Coronary artery (tissue), 2 donors: ENCODE measurements around the gene CLIC6.

Experiments
- DNase-seq: peaks from one replicate; pipeline ENCODE4 v3.0.0-alpha.2; 2017; ENCODE audit warnings: low spot score
- H3K27ac ChIP-seq, 2 donors: fragments of 200-600 bp; sonication (generic); one replicate each; pipeline ENCODE4 v1.5.1; 2016 to 2019
- H3K4me3 ChIP-seq: fragments of 200-600 bp; sonication (generic); 2 replicates; pipeline ENCODE4 v1.5.1; 2016; ENCODE audit warnings: mild to moderate bottlenecking, moderate library complexity
- TF ChIP-seq, protein P1 (sequence below): fragments of 200-600 bp; sonication (generic); IDR thresholded peaks from one replicate; pipeline ENCODE4 v1.5.1; 2019; ENCODE audit warnings: antibody characterized with exemption

Gene CLIC6

DNA sequence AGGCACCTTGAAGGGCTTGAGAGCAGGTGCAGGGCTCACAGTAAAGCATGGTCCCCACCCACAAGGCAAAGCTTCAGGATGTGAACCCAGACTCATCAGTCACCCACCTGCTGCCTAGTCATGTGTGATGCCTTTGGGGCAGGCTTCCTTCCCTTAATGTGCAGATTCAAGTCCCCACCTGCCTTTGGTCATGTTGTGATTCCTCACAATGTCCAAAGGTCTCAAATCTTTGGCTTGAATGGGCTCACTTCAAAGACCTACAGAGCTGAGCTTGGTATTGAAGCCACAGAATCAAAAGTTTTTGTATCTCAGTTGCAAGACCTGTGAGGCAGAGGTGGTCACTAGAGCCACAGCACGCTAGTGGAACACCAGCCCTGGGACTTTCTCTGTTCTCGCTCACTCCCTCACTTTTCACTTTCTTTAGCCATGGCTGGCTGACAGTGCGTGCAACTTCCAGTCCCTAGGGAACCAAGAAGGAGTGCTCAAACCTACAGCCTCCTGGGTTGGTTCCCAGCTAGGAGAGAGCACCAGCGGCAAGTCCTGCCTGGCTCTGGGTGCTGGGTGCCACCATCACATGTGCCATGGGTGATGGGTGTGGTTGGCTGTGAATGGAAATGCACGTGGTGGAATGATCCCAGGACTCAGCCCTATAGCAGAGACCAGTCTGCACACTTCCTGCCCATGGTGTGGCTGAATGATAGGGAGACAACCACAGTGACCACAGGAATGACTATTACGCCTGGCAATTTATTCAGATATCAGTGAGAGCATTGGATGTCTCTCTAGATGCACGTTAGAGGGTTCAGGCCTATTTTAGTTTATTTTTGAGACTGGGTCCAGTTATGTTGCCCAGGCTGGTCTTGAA is 26.4 kb upstream of the CLIC6 start:
- no peak overlapping the region for H3K4me3 ChIP-seq
- TF ChIP-seq, protein P1, sequence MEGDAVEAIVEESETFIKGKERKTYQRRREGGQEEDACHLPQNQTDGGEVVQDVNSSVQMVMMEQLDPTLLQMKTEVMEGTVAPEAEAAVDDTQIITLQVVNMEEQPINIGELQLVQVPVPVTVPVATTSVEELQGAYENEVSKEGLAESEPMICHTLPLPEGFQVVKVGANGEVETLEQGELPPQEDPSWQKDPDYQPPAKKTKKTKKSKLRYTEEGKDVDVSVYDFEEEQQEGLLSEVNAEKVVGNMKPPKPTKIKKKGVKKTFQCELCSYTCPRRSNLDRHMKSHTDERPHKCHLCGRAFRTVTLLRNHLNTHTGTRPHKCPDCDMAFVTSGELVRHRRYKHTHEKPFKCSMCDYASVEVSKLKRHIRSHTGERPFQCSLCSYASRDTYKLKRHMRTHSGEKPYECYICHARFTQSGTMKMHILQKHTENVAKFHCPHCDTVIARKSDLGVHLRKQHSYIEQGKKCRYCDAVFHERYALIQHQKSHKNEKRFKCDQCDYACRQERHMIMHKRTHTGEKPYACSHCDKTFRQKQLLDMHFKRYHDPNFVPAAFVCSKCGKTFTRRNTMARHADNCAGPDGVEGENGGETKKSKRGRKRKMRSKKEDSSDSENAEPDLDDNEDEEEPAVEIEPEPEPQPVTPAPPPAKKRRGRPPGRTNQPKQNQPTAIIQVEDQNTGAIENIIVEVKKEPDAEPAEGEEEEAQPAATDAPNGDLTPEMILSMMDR, result no peak
- H3K27ac ChIP-seq, result no peak overlapping the region
- peak; percentile 52 for DNase-seq

DNA sequence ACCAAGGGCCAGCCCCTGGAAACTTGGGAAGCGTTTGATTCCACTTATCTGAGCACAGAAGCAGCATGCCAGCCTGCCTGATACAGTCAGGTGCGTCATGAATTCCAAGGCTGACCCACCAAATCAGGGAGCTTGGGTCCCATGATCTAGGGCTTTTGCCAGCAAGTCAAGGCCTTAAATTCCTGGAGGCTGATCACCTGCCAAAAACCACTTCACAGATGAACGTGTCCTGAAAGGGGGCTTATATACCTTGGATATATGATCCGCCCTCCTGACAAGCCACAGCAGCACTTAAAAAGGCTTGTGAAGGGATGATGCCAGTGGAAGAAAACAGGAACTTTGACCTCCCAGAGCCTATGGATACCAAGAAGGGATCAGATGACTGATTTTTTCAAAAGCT is 24.0 kb upstream of the CLIC6 start:
- no peak overlapping the region for H3K4me3 ChIP-seq
- H3K27ac ChIP-seq, result no peak overlapping the region
- DNase-seq, result peak; percentile 45
- TF ChIP-seq, protein P1, result no peak

DNA sequence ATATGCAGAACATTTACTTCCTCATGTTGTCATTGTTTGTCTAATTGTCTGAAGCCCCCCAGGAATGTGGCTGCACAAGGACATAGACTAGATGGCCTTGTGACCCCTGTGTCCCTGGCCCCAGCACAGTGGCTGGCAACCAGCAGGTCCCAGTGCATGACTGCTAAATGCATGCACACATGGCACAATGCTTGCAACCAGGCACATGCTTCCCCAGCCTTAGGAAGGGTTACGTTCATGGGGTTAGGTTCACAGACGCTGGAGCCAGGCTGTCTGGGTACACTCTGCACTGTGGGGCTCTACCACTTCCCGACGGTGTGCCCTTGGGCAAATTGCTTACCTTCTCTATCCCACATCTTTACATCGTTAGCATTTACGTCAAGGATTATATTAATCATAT is 21.2 kb upstream of the CLIC6 start:
- no peak overlapping the region for H3K4me3 ChIP-seq
- peak; percentile 46 for DNase-seq
- TF ChIP-seq, protein P1, result no peak
- no peak overlapping the region for H3K27ac ChIP-seq

DNA sequence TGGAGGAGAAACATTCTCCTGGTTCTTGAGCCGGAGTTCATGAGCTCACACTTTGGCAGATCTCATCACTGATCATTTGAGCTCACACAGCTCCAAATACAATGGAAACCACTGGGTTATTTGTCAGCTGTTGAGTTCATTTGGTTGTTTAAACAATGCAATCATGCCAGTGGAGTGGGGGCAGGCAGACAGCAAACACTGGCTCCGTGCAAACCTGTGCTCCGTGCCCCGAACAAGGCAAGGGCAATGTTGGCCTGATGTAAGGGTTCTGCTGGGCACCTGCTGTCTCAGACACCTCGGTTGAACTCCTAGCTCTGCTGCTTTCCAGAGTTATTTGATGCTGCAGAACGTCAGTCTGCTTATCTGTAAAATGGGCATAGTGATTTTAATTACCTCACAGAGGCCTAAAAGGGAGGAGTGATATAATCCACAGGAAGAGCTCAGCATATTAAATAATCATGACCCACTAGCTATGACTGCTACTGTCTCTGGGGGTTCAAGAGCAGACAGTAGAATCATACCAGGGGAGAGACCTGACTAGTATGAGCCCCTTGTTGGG is 20.0 kb upstream of the CLIC6 start:
- no peak for DNase-seq
- H3K27ac ChIP-seq, result no peak overlapping the region
- no peak overlapping the region for H3K4me3 ChIP-seq
- TF ChIP-seq, protein P1, result no peak

DNA sequence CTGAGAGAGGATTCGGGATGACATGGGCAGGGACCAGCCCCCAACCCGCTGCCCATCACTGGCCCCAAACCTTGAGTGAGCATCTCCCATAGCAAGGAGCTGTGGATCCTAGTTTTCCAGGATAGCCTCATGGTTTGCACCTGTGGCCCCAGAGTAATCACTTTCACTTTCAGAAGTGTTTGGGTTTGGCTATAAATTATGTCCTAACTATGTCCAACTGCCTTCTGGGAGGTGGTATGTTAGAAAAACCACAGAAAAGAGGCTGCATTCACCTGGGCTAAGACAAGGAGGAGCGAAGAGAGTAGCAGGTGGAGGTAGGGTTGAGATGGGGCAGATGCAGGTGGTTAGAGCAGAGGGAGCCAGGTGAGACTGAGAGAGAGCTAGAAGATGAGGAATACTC is 19.4 kb upstream of the CLIC6 start:
- DNase-seq, result peak; percentile 28
- no peak overlapping the region for H3K4me3 ChIP-seq
- TF ChIP-seq, protein P1, result no peak

DNA sequence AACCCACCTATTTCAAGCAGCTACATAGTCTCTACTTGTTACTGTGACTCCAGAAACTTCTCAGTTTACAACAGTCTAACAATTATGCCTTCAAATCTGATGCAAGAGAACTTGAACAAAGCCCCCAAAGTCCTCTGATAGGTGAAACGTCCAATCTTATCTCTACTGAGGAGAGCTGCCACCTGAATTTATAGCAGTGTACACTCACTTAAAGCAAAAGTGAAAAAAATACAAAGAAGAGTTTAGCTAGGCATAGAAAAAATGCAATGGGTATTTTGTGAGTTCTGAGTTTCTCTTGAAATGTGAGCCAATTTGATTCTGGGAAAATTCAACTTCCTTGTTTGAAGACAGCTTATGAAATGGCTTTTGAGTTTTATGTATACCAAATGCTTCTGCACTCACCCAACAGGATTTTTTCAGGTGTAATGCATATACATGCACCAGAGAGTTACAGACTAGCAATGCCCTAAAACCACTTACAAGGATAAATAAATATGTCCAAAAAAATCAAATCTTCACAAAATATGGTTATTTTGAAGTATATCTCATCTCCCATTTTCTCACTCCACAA is 17.8 kb upstream of the CLIC6 start:
- TF ChIP-seq, protein P1, result no peak
- H3K27ac ChIP-seq, result no peak overlapping the region
- no peak overlapping the region for H3K4me3 ChIP-seq
- no peak for DNase-seq

More for the DNA sequence above, 19.4 kb upstream of the CLIC6 start:
- no peak overlapping the region for H3K27ac ChIP-seq
